SK-N-SH treated with all-trans-retinoic acid at 6 μM for 48 hours (cell line): ENCODE results near the gene DNTTIP2.

Experiments
- ATAC-seq: fragments of 200-7000 bp; cut with Tn5 transposase; 3 replicates; pipeline ENCODE4 v1.9.1; 2020; ENCODE audit warnings: mild to moderate bottlenecking, moderate library complexity
- BACH2 ChIP-seq: fragments of 250-450 bp; sonication (Bioruptor Pico); IDR thresholded peaks from 2 replicates; pipeline ENCODE4 v1.9.0; 2021; ENCODE audit warnings: mild to moderate bottlenecking, borderline replicate concordance
- CREB5 ChIP-seq: fragments of 250-450 bp; sonication (Bioruptor Pico); IDR thresholded peaks from 2 replicates; pipeline ENCODE4 v1.5.1; 2020; ENCODE audit warnings: low read depth, mild to moderate bottlenecking, moderate library complexity
- CSDC2 ChIP-seq: fragments of 250-450 bp; sonication (Bioruptor Pico); IDR thresholded peaks from 2 replicates; pipeline ENCODE4 v1.5.0; 2020; ENCODE audit warnings: mild to moderate bottlenecking, moderate library complexity
- CSRNP3 ChIP-seq: fragments of 250-450 bp; sonication (Bioruptor Pico); IDR thresholded peaks from 2 replicates; pipeline ENCODE4 v1.5.1; 2021; ENCODE audit warnings: mild to moderate bottlenecking, moderate library complexity
- ESRRG ChIP-seq: fragments of 250-450 bp; sonication (Bioruptor Pico); IDR thresholded peaks from 2 replicates; pipeline ENCODE4 v1.6.1; 2021; ENCODE audit warnings: mild to moderate bottlenecking
- GLIS3 ChIP-seq: fragments of 250-450 bp; sonication (Bioruptor Pico); IDR thresholded peaks from 2 replicates; pipeline ENCODE4 v1.5.0; 2020; ENCODE audit warnings: mild to moderate bottlenecking, moderate library complexity
- ISL1 ChIP-seq: fragments of 250-450 bp; sonication (Bioruptor Pico); IDR thresholded peaks from 2 replicates; pipeline ENCODE4 v2.1.2; 2022; ENCODE audit warnings: mild to moderate bottlenecking, moderate library complexity
- OSR1 ChIP-seq: fragments of 250-450 bp; sonication (Bioruptor Pico); IDR thresholded peaks from 2 replicates; pipeline ENCODE4 v1.8.0; 2022; ENCODE audit warnings: moderate library complexity, mild to moderate bottlenecking, inconsistent platforms
- PATZ1 ChIP-seq: fragments of 250-450 bp; sonication (Bioruptor Pico); IDR thresholded peaks from 2 replicates; pipeline ENCODE4 v1.8.0; 2020; ENCODE audit warnings: mild to moderate bottlenecking, moderate library complexity, borderline replicate concordance
- POU6F1 ChIP-seq: fragments of 250-450 bp; sonication (Bioruptor Pico); IDR thresholded peaks from 2 replicates; pipeline ENCODE4 v1.8.0; 2021; ENCODE audit warnings: low read depth, mild to moderate bottlenecking, moderate library complexity, borderline replicate concordance
- PPARA ChIP-seq: fragments of 250-450 bp; sonication (Bioruptor Pico); IDR thresholded peaks from 2 replicates; pipeline ENCODE4 v1.5.0; 2020; ENCODE audit warnings: mild to moderate bottlenecking, borderline replicate concordance
- RARB ChIP-seq: fragments of 250-450 bp; sonication (Bioruptor Pico); IDR thresholded peaks from 2 replicates; pipeline ENCODE4 v1.8.0; 2021; ENCODE audit warnings: mild to moderate bottlenecking, moderate library complexity
- SNAI2 ChIP-seq: fragments of 250-450 bp; sonication (Bioruptor Pico); IDR thresholded peaks from 2 replicates; pipeline ENCODE4 v1.5.0; 2020; ENCODE audit warnings: mild to moderate bottlenecking, moderate library complexity
- TCF4 ChIP-seq: fragments of 250-450 bp; sonication (Bioruptor Pico); IDR thresholded peaks from 2 replicates; pipeline ENCODE4 v1.8.0; 2021; ENCODE audit warnings: mild to moderate bottlenecking, moderate library complexity, borderline replicate concordance
- TOX ChIP-seq: fragments of 250-450 bp; sonication (Bioruptor Pico); IDR thresholded peaks from 2 replicates; pipeline ENCODE4 v1.8.0; 2021; ENCODE audit warnings: mild to moderate bottlenecking, moderate library complexity, borderline replicate concordance
- TSHZ2 ChIP-seq: fragments of 250-450 bp; sonication (Bioruptor Pico); IDR thresholded peaks from 2 replicates; pipeline ENCODE4 v1.5.0; 2020; ENCODE audit warnings: mild to moderate bottlenecking, moderate library complexity
- ZC3H10 ChIP-seq: fragments of 250-450 bp; sonication (Bioruptor Pico); IDR thresholded peaks from 2 replicates; pipeline ENCODE4 v1.5.1; 2021; ENCODE audit warnings: mild to moderate bottlenecking, moderate library complexity
- ZFP3 ChIP-seq: fragments of 250-450 bp; sonication (Bioruptor Pico); IDR thresholded peaks from 2 replicates; pipeline ENCODE4 v1.5.0; 2020; ENCODE audit warnings: mild to moderate bottlenecking, moderate library complexity
- ZFP30 ChIP-seq: fragments of 450-650 bp; formaldehyde crosslinking; IDR thresholded peaks from 2 replicates; pipeline ENCODE4 v1.5.0; 2022; ENCODE audit warnings: mild to moderate bottlenecking, moderate library complexity
- ZNF70 ChIP-seq: fragments of 450-650 bp; formaldehyde crosslinking; IDR thresholded peaks from 2 replicates; pipeline ENCODE4 v1.5.0; 2020; ENCODE audit warnings: mild to moderate bottlenecking, moderate library complexity
- ZNF8 ChIP-seq: fragments of 450-650 bp; formaldehyde crosslinking; IDR thresholded peaks from 2 replicates; pipeline ENCODE4 v1.5.0; 2020; ENCODE audit warnings: mild to moderate bottlenecking, moderate library complexity

Gene DNTTIP2

GRCh38 chr1:93878889-93879586 is at the start of gene DNTTIP2:
Gene DNTTIP2 (minus strand): TSS chr1:93879206. CDS start chr1:93879148, 58 bp downstream.
- ATAC-seq = peak; percentile 97
- TF ChIP-seq RARB (CRISPR knock-in tag) (no peak), BACH2 (CRISPR knock-in tag) (no peak), TSHZ2 (CRISPR knock-in tag) (peak; percentile 49; the same call in 1 of the 2 replicates), ZNF8 (no peak), PATZ1 (no peak), GLIS3 (no peak), ZNF70 (CRISPR knock-in tag) (no peak), ZFP30 (CRISPR knock-in tag) (no peak), OSR1 (no peak)

- TF ChIP-seq CSDC2 (CRISPR knock-in tag) = no peak
- no peak for TF ChIP-seq POU6F1
- TF ChIP-seq TCF4 (CRISPR knock-in tag) = no peak
- TF ChIP-seq ZFP3 (CRISPR knock-in tag) = no peak
- TF ChIP-seq PATZ1 = no peak
- no peak for TF ChIP-seq TOX (CRISPR knock-in tag)
- no peak for TF ChIP-seq SNAI2 (CRISPR knock-in tag)
- TF ChIP-seq CREB5 (CRISPR knock-in tag) = no peak
- TF ChIP-seq OSR1 = no peak
- no peak for TF ChIP-seq ESRRG (CRISPR knock-in tag)
- TF ChIP-seq ZFP30 (CRISPR knock-in tag) = no peak
- no peak for TF ChIP-seq CSRNP3 (CRISPR knock-in tag)
- no peak for TF ChIP-seq ISL1
- no peak for TF ChIP-seq BACH2 (CRISPR knock-in tag)
- TF ChIP-seq ZNF8 = no peak
- TF ChIP-seq RARB (CRISPR knock-in tag) = no peak
- no peak for TF ChIP-seq ZC3H10 (CRISPR knock-in tag)
- TF ChIP-seq TSHZ2 (CRISPR knock-in tag) = no peak
- no peak for TF ChIP-seq ZNF70 (CRISPR knock-in tag)
- TF ChIP-seq PPARA (CRISPR knock-in tag) = no peak
- TF ChIP-seq, all 23 proteins: peak for 0
- no peak for ATAC-seq
These were observed 46.2 kb upstream of the DNTTIP2 start for GRCh38 chr1:93925206-93925605.
